HepG2 (cell line): Measurements from ENCODE around the gene RABGEF1. TPM values are rescaled to one million over a fixed set of nuclear protein-coding genes. Genes with fewer than 3 reads are reported as not detected.

Experiments used
- ARID3A ChIP-seq: IDR thresholded peaks from 2 replicates; pipeline ENCODE4 v1.6.1; 2012; ENCODE audit warnings: low read depth, low read length, improper control_type of control experiment
- ELF4 ChIP-seq: sonication (generic); formaldehyde crosslinking; IDR thresholded peaks from 2 replicates; pipeline ENCODE4 v1.5.0; 2020; ENCODE audit warnings: missing genetic modification reagents, mild to moderate bottlenecking, moderate library complexity, borderline replicate concordance
- FOSL2 ChIP-seq: sonication (generic); formaldehyde crosslinking; IDR thresholded peaks from 2 replicates; pipeline ENCODE4 v1.4.0; 2020; ENCODE audit warnings: missing genetic modification reagents
- FUBP1 ChIP-seq: sonication (generic); formaldehyde crosslinking; IDR thresholded peaks from 2 replicates; pipeline ENCODE4 v1.5.1; 2020; ENCODE audit warnings: missing genetic modification reagents, mild to moderate bottlenecking, borderline replicate concordance
- IKZF5 ChIP-seq: IDR thresholded peaks from 2 replicates; pipeline ENCODE4 v1.6.1; 2018; ENCODE audit warnings: missing genetic modification reagents, mild to moderate bottlenecking, missing compliant biosample characterization
- JUND ChIP-seq: sonication (generic); formaldehyde crosslinking; IDR thresholded peaks from 2 replicates; pipeline ENCODE4 v1.8.0; 2022; ENCODE audit warnings: mild to moderate bottlenecking, missing genetic modification reagents
- MIXL1 ChIP-seq: IDR thresholded peaks from 2 replicates; pipeline ENCODE4 v1.6.1; 2016
- MTF2 ChIP-seq: sonication (generic); formaldehyde crosslinking; IDR thresholded peaks from 2 replicates; pipeline ENCODE4 v1.5.0; 2020; ENCODE audit warnings: missing genetic modification reagents, borderline replicate concordance
- MYC ChIP-seq: sonication (generic); formaldehyde crosslinking; IDR thresholded peaks from 2 replicates; pipeline ENCODE4 v1.9.0; 2021; ENCODE audit warnings: missing genetic modification reagents, borderline replicate concordance
- NFE2 ChIP-seq: sonication (generic); formaldehyde crosslinking; IDR thresholded peaks from 2 replicates; pipeline ENCODE4 v1.4.0; 2020; ENCODE audit warnings: missing genetic modification reagents
- POLR2AphosphoS2 ChIP-seq: IDR thresholded peaks from 2 replicates; pipeline ENCODE4 v1.6.1; 2011; ENCODE audit warnings: low read depth, low read length, improper control_type of control experiment
- TEF ChIP-seq: sonication (generic); formaldehyde crosslinking; IDR thresholded peaks from 2 replicates; pipeline ENCODE4 v1.5.0; 2020; ENCODE audit warnings: missing genetic modification reagents
- TFAP4 ChIP-seq: sonication (generic); IDR thresholded peaks from 2 replicates; pipeline ENCODE4 v1.6.1; 2016; ENCODE audit warnings: low read depth, borderline replicate concordance
- ZBTB7A ChIP-seq: sonication (generic); formaldehyde crosslinking; IDR thresholded peaks from 2 replicates; pipeline ENCODE4 v1.8.0; 2022; ENCODE audit warnings: mild to moderate bottlenecking, missing genetic modification reagents
- ZHX1 ChIP-seq: sonication (generic); formaldehyde crosslinking; IDR thresholded peaks from 2 replicates; pipeline ENCODE4 v1.8.1; 2022; ENCODE audit warnings: low read depth, mild to moderate bottlenecking, missing genetic modification reagents
- ZKSCAN1 ChIP-seq: fragments of 150-350 bp; IDR thresholded peaks from 2 replicates; pipeline ENCODE4 v1.6.1; 2014; ENCODE audit warnings: low read length
- ZNF329 ChIP-seq: sonication (generic); formaldehyde crosslinking; IDR thresholded peaks from 2 replicates; pipeline ENCODE4 v1.9.0; 2021; ENCODE audit warnings: low read depth, mild to moderate bottlenecking, missing genetic modification reagents
- ZNF451 ChIP-seq: sonication (generic); formaldehyde crosslinking; IDR thresholded peaks from 2 replicates; pipeline ENCODE4 v1.5.0; 2020; ENCODE audit warnings: mild to moderate bottlenecking, missing genetic modification reagents
- ZNF614 ChIP-seq: IDR thresholded peaks from 2 replicates; pipeline ENCODE4 v1.6.1; 2018; ENCODE audit warnings: missing biosample characterization, missing genetic modification reagents, inconsistent platforms, borderline replicate concordance
- ZNF781 ChIP-seq: sonication (generic); formaldehyde crosslinking; IDR thresholded peaks from 2 replicates; pipeline ENCODE4 v1.5.1; 2020; ENCODE audit warnings: borderline replicate concordance, mild to moderate bottlenecking, missing genetic modification reagents; ENCODE audit errors: not compliant biosample characterization
- polyA plus RNA-seq, 8 experiments: library from polyadenylated mRNA; depleted of rRNA in 3 of 8; stranded (reverse) in 7 of 8; unstranded in 1 of 8; fragments of >200 nt; fragmentation: Illumina TruSeq in 4 of 8; extraction: Trizol in 4 of 8; gene quantifications; 2 replicates each; pipeline versions ENCODE4 v1.2.1 to v1.2.3, GENCODE V29; 2011 to 2016; ENCODE audit warnings: low read depth in 4 of 8, missing spikeins in 1 of 8, mixed read lengths in 1 of 8; ENCODE audit not compliant: insufficient read depth in 1 of 8
- total RNA-seq, 5 experiments: library from RNA; depleted of rRNA; stranded (reverse); fragments of >200 nt; fragmentation: Illumina TruSeq; extraction: Trizol; gene quantifications; 2 replicates each; pipeline ENCODE4 v1.2.3, GENCODE V29; 2016; ENCODE audit warnings: low read depth in 1 of 5

The RABGEF1 gene
- total and polyA plus RNA-seq, 2 of the 13 experiments (the other 11 are each of a cell fraction or from before 2014, with no cell fraction given), result 22.7 to 35.3 TPM

GRCh38 chr7:66847879-66848790, 107.6 kb downstream of the RABGEF1 start (continued):
- TF ChIP-seq ZHX1 (no peak), ZNF781 (CRISPR knock-in tag) (no peak), ZNF614 (CRISPR knock-in tag) (no peak), ZNF329 (CRISPR knock-in tag) (no peak), MYC (no peak), ZNF451 (CRISPR knock-in tag) (no peak), POLR2AphosphoS2 (no peak), NFE2 (CRISPR knock-in tag) (no peak), ZBTB7A (no peak), TFAP4 (no peak), MTF2 (CRISPR knock-in tag) (no peak), ZKSCAN1 (no peak), JUND (no peak), IKZF5 (CRISPR knock-in tag) (no peak), MIXL1 (CRISPR knock-in tag) (no peak), FUBP1 (CRISPR knock-in tag) (no peak), TEF (no peak), ELF4 (CRISPR knock-in tag) (no peak), ARID3A (no peak), FOSL2 (peak; percentile 96)
